ENCODE measurements around the gene TTC39C. TPM values are rescaled to one million over a fixed set of nuclear protein-coding genes. Genes with fewer than 3 reads are reported as not detected.

The TTC39C gene
- total and polyA plus RNA-seq, 2 of the 8 experiments (the other 6 are each of a cell fraction or from before 2014, with no cell fraction given) = 8.1 to 79.1 TPM

GRCh38 chr18:24026457-24026856 lies 11.9 kb downstream of the TTC39C start:
- Histone ChIP-seq H3K14ac (ENCODE audit: insufficient read length) (no peak overlapping the region), H3K4me1 (replicated peaks in 1 of 4; ENCODE audit: control insufficient read depth in 3 of 4, insufficient read depth in 4 of 4, low read length in 3 of 4) (peaks cover 0 to 9% (median 1%) of the 10 kb centered on the region in 4 experiments; a peak in 4 of 7 replicates), H3K23ac (ENCODE audit: insufficient read length) (no peak overlapping the region), H3K23me2 (ENCODE audit: low read depth, low read length) (no peaks in the 10 kb centered on the region), H4K8ac (ENCODE audit: extremely low read depth, insufficient read depth, low read length) (no peak overlapping the region), H3K79me1 (ENCODE audit: low read depth, low read length) (peaks cover 4% of the 10 kb centered on the region), H2AK5ac (ENCODE audit: low read depth, low read length) (no peak overlapping the region), H4K91ac (replicated peaks; ENCODE audit: insufficient read length, low read length) (no peak overlapping the region), H2BK12ac (ENCODE audit: low read depth, low read length) (no peak overlapping the region), H4K5ac (ENCODE audit: insufficient read length, low read depth, low read length) (no peak overlapping the region), H3K27ac (ENCODE audit: low read depth, low read length) (no peak overlapping the region), H3K4ac (replicated peaks; ENCODE audit: insufficient read length, low read depth, low read length) (no peak overlapping the region), H2BK20ac (ENCODE audit: low read length) (no peak overlapping the region), H2AFZ (ENCODE audit: low read length) (no peak overlapping the region), H3K9me3 (ENCODE audit: insufficient read depth in 2 of 2, low read depth in 1 of 2, low read length in 1 of 2) (no peaks in the 10 kb centered on the region), H3K9ac (replicated peaks in 1 of 4; ENCODE audit: extremely low read depth in 1 of 4, low read depth in 3 of 4, low read length in 3 of 4) (no peak overlapping the region), H3K79me2 (ENCODE audit: control insufficient read depth in 1 of 2, insufficient read depth in 2 of 2, low read length in 2 of 2) (peaks cover 0 to 79% of the 10 kb centered on the region in 2 experiments; a peak in 3 of 4 replicates), H2BK15ac (ENCODE audit: low read length) (no peak overlapping the region), H3K18ac (ENCODE audit: extremely low read depth, low read length) (no peak overlapping the region), H3K27me3 (replicated peaks in 1 of 4; ENCODE audit: control insufficient read depth in 3 of 4, extremely low read depth in 1 of 4, insufficient read depth in 3 of 4, low read length in 3 of 4) (no peaks in the 10 kb centered on the region), H3K36me3 (ENCODE audit: control insufficient read depth in 2 of 4, insufficient read depth in 4 of 4, low read length in 3 of 4) (no peaks in the 10 kb centered on the region), H3K4me2 (ENCODE audit: insufficient read depth in 1 of 2, low read depth in 2 of 2, low read length in 2 of 2) (no peak overlapping the region), H3K4me3 (ENCODE audit: extremely low read depth in 1 of 4, insufficient read depth in 2 of 4, low read depth in 3 of 4, low read length in 4 of 4) (no peak overlapping the region), H4K20me1 (replicated peaks in 1 of 2; ENCODE audit: control insufficient read depth in 1 of 2, insufficient read depth in 2 of 2, low read length in 2 of 2) (peaks cover 0 to 9% of the 10 kb centered on the region in 2 experiments), H3K56ac (replicated peaks; ENCODE audit: insufficient read length, low read depth, low read length) (no peak overlapping the region), H2BK120ac (replicated peaks; ENCODE audit: low read depth, low read length) (no peak overlapping the region), H2BK5ac (ENCODE audit: low read depth, low read length) (no peak overlapping the region)
- FAIRE-seq = no peak
- POLR2A ChIA-PET (ENCODE audit: partially characterized antibody) = no interaction called here
- CTCF ChIA-PET (ENCODE audit: partially characterized antibody) = interaction anchor here (0.6 to 1.8 kb wide), 2 partner anchors 10 to 16 kb away, joined by 3 to 5 read pairs; no protein-coding TSS in a partner anchor
- DNase-seq (ENCODE audit: low read depth in 1 of 2, low spot score in 2 of 2) = no peak
- WGBS, 2 experiments (ENCODE audit: extremely low coverage in 1 of 2, insufficient coverage in 1 of 2, insufficient read length in 1 of 2, insufficient replicate concordance in 2 of 2, low coverage in 1 of 2, low lambda C conversion rate in 2 of 2, missing lambda C conversion rate in 1 of 2) = 86% methylated on average over 3 of the region's 3 CpGs; no CpG with 5 or more reads in 1 of the 2 experiments
- TF ChIP-seq CTCF (IDR thresholded peaks at IDR 0.05; ENCODE audit: control extremely low read depth in 1 of 3, insufficient read depth in 1 of 3, low read depth in 1 of 3, low read length in 3 of 3) = no peak
- no peak for TF ChIP-seq MAFK (IDR thresholded peaks at IDR 0.05; ENCODE audit: low read depth, low read length)
- no peak for TF ChIP-seq YY1 (IDR thresholded peaks at IDR 0.05; ENCODE audit: low read depth, low read length)
- no peak for TF ChIP-seq CHD2 (IDR thresholded peaks at IDR 0.05; ENCODE audit: low read length)
- no peak for TF ChIP-seq JUN (IDR thresholded peaks at IDR 0.05; ENCODE audit: low read depth, low read length)
- no peak for TF ChIP-seq EGR1 (IDR thresholded peaks at IDR 0.05; ENCODE audit: borderline replicate concordance, low read depth, low read length)
- TF ChIP-seq SP4 (IDR thresholded peaks at IDR 0.05; ENCODE audit: low read length) = no peak
- no peak for TF ChIP-seq NANOG (IDR thresholded peaks at IDR 0.05; ENCODE audit: insufficient read depth, low read depth, low read length, poor library complexity, severe bottlenecking)
- no peak for TF ChIP-seq PHF8 (conservative IDR thresholded peaks at IDR 0.05; ENCODE audit: low read depth, low read length)
- no peak for TF ChIP-seq NRF1 (IDR thresholded peaks at IDR 0.05; ENCODE audit: low read depth, low read length)
- no peak for TF ChIP-seq CHD1 (IDR thresholded peaks at IDR 0.05; ENCODE audit: low read depth, low read length)

Measured in H1 (cell line).